Left renal pelvis (tissue), 4 donors: ENCODE results near the gene BOC. TPM values are rescaled to one million over a fixed set of nuclear protein-coding genes. Genes with fewer than 3 reads are reported as not detected.
"Not testable (repeated sequence)": the region's sequence is repeated elsewhere in the genome, so short reads cannot be mapped to it uniquely, and the experiment has no call there.

Experiments
- DNase-seq, 4 donors: peaks; one replicate each; pipeline ENCODE4 v3.0.0-alpha.2; 2013; ENCODE audit warnings: low read depth in 4 of 4, low spot score in 3 of 4
- polyA plus RNA-seq, 4 donors: library from polyadenylated mRNA; unstranded; fragments of 120-200 nt; gene quantifications; one replicate each; pipeline ENCODE4 v1.2.1, GENCODE V29; 2013; ENCODE audit not compliant: insufficient read length in 4 of 4

The BOC gene, protein sequence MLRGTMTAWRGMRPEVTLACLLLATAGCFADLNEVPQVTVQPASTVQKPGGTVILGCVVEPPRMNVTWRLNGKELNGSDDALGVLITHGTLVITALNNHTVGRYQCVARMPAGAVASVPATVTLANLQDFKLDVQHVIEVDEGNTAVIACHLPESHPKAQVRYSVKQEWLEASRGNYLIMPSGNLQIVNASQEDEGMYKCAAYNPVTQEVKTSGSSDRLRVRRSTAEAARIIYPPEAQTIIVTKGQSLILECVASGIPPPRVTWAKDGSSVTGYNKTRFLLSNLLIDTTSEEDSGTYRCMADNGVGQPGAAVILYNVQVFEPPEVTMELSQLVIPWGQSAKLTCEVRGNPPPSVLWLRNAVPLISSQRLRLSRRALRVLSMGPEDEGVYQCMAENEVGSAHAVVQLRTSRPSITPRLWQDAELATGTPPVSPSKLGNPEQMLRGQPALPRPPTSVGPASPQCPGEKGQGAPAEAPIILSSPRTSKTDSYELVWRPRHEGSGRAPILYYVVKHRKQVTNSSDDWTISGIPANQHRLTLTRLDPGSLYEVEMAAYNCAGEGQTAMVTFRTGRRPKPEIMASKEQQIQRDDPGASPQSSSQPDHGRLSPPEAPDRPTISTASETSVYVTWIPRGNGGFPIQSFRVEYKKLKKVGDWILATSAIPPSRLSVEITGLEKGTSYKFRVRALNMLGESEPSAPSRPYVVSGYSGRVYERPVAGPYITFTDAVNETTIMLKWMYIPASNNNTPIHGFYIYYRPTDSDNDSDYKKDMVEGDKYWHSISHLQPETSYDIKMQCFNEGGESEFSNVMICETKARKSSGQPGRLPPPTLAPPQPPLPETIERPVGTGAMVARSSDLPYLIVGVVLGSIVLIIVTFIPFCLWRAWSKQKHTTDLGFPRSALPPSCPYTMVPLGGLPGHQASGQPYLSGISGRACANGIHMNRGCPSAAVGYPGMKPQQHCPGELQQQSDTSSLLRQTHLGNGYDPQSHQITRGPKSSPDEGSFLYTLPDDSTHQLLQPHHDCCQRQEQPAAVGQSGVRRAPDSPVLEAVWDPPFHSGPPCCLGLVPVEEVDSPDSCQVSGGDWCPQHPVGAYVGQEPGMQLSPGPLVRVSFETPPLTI
- polyA plus RNA-seq, result 100 to 1,000 TPM in 1 of 4 donors, 10 to 100 TPM in 3; 26.0 to 167 (median 34.6) TPM

GRCh38 chr3:113211330-113212149 is at the start of gene BOC:
BOC (plus strand) TSS chr3:113211557; CDS start chr3:113249803, 38,246 bp downstream.
- DNase-seq, result peak in 3 of 4 donors; percentile 64 to 82 (median 76)

- no peak for DNase-seq
These were observed 49.7 kb upstream of the BOC start for GRCh38 chr3:113161661-113162060.

GRCh38 chr3:113163152-113163551 is 48.2 kb upstream of the BOC start:
- no peak for DNase-seq

GRCh38 chr3:113165841-113166240 is 45.5 kb upstream of the BOC start:
- DNase-seq, result no peak

DNA sequence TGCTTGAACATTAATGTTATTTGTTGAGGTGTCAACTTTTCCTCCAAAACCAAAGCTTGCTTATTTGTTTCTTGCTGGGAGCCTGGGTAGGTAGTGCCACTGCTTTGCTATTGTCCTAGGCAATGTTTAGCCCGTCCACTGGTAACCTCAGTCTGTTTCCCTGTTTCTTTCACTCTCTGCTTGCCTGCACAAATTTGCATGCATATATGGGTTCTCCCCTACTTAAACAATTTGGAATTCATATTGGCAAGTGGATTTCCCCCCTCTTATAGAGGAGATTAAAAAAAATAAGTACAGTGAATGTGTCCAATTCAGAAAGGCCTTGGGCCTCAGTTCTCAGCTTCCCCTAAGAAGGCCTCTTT is 45.0 kb upstream of the BOC start:
- DNase-seq, result no peak

DNA sequence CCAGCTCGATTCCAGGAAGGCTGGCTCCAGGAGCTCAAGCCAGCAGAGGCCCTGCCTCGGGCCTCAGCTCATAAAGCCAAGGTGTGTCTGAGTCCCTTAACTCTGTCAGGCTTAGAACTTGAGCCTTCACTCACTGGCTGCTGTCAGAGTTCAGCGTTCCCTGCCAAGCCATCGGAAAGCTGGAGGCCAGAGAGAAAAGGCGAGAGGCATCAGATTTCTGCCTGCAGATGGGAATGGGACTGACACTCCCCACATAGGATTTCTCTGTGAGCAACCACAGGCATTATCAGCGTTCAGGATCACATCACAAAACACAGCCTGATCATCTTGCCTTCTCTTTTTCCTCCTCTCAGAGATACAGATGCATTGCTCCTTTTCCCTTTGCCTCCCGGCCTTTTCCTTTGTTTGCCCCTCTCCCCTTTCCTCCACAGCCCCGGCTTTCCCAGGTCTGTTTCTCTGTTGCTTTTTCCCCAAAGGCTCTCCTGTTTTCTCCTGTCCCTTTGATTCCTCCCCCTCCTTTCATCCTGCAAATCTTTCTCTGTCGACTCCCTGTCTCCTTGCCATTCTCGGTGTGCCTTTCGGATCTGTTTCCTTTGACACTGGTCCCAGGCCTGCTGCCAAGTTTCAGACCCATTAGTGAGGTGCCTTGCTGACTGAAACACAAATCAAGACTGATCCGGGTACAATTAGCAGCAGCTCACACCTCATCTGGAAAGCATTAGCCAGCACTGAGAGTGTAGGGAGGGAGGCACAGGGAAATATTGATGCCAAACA is 44.5 kb upstream of the BOC start:
- DNase-seq, result peak in 3 of 4 donors; percentile 59 to 71 (median 60)

DNA sequence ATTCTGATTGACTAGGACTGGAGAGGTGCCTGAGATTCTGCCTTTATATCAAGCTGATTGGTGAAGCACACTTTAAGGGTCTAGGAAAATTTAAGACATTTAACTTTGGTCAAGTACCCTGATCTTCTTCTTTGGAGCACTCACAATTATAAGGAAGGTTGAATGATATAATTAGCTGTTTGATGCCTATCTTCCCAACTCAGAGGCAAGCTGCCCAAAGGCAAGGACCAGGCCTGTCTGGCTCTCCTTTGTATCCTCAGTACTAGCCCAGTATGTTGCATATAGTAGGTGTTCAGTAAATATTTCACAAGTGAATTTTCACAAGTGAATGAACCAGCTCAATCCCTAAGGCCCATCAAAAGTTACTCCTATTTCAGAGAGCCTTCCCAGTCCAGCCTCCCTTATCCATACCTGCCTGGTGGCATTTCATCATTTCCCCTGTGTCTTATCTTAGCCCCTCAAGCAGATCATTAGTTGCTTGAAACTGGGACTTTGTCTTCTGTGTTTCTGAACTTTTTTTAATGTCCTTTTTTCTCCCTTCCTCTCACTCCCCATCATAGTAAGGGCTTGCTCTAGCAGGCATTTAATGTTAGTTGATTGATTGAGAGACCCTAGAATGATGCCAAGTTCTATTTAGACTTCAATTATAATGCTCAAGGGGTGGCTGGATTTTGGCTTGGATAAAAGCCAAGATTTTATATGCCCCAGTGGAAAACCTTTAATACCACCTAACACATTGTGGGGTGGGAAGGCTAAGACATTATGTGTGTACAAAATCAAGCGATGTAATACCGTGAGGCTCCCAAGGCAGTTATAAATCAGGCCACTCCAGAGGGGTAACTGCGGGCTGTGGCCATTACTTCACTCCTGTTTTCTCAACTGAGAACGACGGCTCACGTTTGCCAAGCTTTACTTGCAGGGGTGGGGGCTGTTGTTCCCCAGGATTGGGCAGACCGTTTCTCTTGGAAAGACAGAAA is 43.2 kb upstream of the BOC start:
- no peak for DNase-seq

DNA sequence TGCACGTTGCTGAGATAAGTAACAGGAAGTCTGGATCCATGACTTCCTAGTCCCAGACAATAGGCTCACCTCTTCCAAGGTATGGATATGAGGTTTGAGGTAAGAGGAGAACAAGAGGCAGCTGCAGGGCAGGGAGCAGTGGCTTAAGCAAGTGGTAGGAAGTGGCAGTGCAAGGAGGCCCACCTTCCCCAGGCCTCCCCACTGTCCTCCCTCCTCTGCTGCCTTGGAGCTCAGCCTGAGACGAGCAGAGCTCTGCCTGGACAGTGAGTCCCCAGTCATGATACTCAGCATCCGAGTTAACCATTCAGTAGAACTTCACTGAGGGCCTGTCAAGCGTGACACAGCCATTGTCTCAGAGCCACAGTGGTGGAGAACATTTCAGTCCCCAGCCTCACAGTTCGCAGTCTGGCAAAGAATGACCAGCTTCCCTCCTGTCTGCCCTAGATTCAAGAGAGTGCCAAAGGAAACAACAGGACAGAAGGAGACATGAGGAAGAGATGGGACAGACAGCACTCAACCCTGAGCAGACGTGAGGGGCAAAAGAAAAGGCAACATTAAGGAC is 41.4 kb upstream of the BOC start:
- DNase-seq, result no peak

DNA sequence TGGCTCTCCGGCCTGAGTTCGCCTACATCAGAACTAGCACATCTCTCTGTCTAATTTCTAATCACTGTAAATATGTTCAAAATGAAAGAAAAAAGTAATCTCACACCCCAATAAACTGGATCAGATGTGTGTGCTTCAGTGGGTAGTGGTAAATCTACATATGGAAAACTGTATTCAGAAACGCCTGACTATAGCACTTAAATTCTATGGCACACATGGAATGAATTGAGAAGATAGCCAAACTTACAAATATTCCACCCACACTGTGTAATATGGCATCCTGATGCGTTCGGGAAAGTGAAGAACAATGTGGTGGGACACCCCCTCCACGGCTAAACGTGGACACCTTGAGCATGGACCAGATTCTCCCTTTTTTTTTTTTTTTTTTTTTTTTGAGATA is 40.6 kb upstream of the BOC start:
- no peak for DNase-seq

DNA sequence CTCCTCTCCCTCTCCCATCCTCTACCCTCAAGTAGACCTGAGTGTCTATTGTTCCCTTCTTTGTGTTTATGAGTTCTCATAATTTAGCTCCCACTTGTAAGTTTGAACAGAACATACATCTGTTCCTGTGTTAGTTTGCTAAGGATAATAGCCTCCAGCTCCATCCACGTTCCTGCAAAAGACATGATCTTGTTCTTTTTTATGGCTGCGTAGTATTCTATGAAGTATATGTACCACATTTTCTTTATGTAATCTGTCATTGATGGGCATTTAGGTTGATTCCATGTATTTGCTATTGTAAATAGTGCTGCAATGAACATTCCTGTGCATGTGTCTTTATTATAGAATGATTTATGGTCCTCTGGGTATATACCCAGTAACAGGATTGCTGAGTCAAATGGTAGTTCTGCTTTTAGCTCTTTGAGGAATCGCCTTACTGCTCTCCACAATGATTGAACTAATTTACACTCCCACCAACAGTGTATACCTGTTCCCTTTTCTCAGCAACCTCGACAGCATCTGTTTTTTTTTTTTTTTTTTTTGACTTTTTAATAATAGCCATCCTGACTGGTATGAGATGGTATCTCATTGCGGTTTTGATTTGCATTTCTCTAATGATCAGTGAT is 39.6 kb upstream of the BOC start:
- not testable (repeated sequence) for DNase-seq

DNA sequence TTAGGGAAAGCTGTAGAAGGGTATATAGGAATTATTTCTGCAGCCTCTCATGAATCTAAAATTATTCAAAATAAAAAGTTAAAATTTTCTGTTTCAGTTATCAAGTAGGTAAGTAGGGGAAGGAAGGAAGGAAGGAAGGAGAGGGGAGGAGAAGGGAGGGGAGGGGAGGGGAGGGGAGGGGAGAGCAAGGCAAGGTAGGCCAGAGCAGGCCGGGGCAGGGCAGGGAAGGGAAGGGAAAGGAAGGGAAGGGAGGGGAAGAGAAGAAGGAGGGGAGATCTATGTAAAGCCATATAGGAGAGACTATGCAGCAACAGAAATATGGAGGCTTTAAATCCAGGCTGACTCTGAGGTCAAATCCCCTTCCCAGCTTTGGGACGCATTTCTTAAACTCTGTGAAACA is 38.3 kb upstream of the BOC start:
- DNase-seq, result no peak

DNA sequence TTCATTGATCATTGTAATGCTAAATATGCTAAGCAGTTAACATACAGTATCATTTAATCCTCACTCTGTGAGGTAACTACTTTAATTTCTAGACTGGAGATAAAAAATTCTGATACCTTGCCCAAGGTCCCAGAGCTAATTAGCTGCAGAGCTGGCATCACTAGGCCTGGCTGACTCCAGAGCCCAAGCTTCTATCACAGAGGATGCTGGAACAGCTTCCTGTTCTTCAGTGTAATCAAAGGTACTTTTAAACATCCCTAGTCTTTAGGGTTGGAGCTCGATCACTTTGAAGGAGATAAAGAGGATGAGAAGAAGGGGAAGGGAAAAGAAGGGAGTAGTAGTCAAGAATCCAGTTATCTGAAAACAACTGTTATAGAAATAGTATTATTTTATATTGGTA is 37.1 kb upstream of the BOC start:
- DNase-seq, result no peak

DNA sequence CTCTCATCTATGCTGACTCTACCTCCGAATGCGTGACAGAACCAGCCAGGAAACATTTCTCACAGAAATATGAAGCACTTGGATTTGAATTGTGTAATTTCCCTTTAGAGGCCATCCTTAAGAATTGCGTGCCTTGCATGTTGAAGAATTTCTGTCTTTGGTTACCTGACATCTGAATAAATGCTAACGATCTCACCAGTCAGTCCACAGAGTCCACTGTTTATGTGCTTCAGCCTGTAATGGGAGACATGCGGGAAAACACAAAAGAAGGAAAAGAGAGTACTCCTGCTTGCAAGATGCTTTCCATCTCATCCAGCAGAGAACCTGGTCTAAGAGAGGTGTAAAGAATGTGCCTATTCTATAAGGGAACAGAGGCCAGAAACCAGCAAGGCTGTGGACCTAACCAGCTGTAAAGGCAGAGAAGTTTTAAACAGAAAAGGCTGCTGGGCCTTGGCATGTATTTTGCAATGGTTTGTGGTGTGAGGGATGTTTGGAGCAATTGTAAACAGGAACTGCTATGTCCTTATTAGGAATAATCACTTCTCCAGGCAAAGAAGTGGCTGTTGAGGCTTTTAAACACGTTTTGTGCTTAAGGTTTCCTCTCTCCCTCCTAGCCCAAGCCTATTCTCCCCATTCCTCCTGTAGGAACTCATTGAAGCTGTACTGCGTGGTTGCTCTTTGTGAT is 36.4 kb upstream of the BOC start:
- DNase-seq, result no peak

GRCh38 chr3:113177526-113177925 is 33.8 kb upstream of the BOC start:
- DNase-seq, result no peak

- DNase-seq, result no peak
These were observed 32.0 kb upstream of the BOC start for GRCh38 chr3:113179235-113179824.

DNA sequence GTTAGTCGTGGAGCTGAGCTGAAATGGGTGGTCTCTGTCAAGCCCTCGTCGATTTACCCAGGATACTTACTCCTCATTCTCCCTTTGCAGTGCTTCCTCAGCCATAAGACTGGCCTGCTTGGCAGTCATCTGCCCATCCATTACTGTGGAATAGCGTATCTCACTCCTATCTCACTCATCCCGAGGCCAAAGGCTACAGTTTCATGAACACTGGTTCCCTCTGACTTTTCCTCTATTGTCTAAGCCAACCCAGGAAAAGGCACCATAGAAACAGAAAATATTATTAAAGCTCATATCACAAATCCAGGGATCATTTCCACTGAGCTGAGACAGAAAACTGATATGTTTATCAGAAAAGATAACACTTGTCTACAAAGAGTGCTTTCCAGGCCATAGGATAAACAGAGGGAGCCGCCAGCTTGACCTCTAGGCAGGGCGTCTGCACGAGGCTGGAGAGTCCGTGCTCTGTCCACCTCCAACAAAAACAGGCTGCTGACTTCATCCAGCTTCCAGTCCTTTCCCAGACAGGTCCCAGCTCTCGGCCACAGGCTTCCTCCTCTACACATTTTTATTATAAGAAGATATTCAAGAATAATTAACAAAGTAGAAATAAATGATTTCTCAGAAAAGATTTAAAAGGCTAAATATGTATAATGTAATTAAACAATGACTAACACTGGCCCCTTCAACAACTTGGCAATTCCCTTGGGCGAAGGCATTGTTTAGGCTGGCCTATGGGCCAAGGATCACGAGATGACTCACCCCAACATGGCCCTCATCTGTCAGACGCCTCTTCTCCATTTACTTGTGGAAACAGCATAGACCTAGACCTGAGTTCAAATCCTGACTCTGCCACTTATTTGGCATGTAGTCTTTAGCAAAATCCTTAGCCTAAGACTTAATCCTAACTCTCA is 27.4 kb upstream of the BOC start:
- DNase-seq, result no peak
